Skin epidermis (tissue), 12 donors: ENCODE measurements around the gene CLCN4.

Experiments used
- H3K27ac ChIP-seq, 21 experiments: fragments of 200-600 bp; sonication (generic) in 11 of 21; one replicate each; pipeline ENCODE4 v1.5.0; 2020; ENCODE audit warnings: mild to moderate bottlenecking in 3 of 21, inconsistent platforms in 2 of 21, moderate library complexity in 2 of 21
- H3K4me3 ChIP-seq, 7 experiments: fragments of 200-600 bp; sonication (generic) in 2 of 7; one replicate each; pipeline ENCODE4 v1.5.0; 2020; ENCODE audit warnings: inconsistent platforms in 2 of 7, mild to moderate bottlenecking in 2 of 7, moderate library complexity in 1 of 7

CLCN4 gene

DNA sequence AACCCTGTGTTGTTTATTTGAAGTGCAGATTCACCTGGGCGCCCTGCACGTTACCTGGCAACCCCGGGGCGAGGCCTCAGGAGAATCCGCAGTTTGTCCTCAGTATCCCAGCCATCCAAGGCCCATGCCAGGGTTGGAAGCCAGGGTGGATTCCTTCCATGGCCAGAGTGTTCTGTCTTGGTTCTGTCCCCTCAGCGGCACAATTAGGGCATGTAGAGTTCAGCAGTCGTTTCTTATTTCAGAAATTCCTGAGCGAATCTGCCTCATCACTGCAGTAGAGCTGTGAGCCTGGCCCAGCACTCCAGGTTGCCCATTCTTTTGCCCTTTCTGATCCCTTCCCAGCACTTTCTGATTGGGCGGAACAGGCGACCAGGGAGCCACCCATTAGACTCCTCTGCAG, 29.9 kb upstream of the CLCN4 start:
- no peak overlapping the region for H3K4me3 ChIP-seq
- H3K27ac ChIP-seq, result no peak overlapping the region

DNA sequence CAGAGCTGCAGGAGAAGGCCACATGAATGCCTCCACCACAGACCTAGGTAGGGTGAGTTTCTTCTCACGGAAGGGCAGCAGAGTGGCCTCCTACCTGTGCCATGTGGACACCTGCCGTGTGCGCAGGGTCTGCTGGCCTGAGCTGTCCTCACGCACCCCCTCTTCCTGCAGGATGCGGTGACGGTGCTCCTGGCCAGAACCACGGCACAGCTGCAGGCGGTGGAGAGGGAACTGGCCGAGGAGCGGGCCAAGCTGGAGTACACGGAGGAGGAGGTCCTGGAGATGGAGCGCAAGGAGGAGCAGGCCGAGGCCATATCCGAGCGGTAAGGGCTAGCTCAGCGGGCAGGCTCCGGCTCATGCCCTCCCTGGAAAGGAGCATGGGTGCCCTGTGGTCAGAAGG, 28.4 kb upstream of the CLCN4 start:
- Histone ChIP-seq H3K4me3 (no peak overlapping the region), H3K27ac (no peak overlapping the region)

DNA sequence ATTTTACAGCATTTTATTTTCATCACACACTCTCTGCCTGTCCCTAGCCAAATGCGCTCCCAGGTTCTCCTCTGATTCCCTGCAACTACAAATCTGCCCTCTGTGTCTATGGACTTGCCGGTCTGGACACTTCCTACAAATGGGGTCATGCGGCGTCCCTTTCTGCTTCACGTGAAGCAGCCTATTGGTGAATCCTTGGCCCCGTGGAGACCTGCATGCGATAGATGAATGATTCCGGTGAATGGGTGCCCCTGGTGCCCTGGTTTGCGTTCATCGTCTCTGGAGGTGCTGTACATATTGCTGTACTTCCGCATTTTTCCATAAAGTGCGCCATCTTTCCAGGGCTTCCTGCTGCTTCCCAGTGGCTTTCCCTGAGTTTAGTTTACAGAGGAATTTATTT, 27.5 kb upstream of the CLCN4 start:
- H3K4me3 ChIP-seq, result no peak overlapping the region

GRCh38 chrX:10130354-10130753, 26.4 kb upstream of the CLCN4 start:
- Histone ChIP-seq H3K27ac (no peak overlapping the region), H3K4me3 (no peak overlapping the region)

More for the DNA sequence above, 27.5 kb upstream of the CLCN4 start:
- no peak overlapping the region for H3K27ac ChIP-seq

DNA sequence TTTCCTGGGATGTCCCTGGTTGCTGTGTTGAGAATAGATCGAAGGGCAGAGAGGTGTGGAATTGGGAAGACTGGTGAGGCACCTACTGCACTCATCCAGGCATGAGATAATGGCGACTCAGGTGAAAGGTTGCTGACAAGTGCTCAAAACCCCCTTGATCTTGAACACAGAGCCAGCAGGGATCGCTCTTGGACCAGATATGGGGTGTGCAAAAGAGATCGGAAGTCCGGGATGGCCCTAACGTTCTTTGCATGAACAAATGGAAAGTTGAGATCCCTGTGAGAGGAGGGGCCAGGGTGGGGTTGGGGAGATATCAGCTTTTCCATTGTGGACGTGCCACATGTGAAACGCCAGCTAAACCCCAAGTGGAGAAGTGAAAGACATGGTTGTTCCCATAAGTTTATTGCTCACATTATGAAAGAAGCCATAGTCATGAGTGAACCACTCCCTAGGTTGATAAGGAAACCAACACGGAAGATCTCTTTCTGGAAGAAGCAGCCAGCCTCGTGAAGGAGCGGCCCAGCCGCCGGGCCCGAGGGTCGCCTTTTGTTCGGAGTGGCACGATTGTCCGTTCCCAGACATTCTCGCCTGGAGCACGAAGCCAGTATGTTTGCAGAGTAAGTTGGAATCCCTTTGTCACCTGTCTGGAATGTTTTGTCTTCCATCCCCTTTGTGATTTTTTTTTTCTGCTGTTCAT, 22.6 kb upstream of the CLCN4 start:
- Histone ChIP-seq H3K4me3 (no peak overlapping the region), H3K27ac (no peak overlapping the region)

GRCh38 chrX:10134921-10135320, 21.9 kb upstream of the CLCN4 start:
- H3K27ac ChIP-seq, result no peak overlapping the region

GRCh38 chrX:10135561-10136399, 21.0 kb upstream of the CLCN4 start:
- Histone ChIP-seq H3K27ac (no peak overlapping the region), H3K4me3 (no peak overlapping the region)

More at GRCh38 chrX:10134921-10135320, 21.9 kb upstream of the CLCN4 start:
- H3K4me3 ChIP-seq, result no peak overlapping the region

- Histone ChIP-seq H3K27ac (no peak overlapping the region), H3K4me3 (no peak overlapping the region)
Observed at GRCh38 chrX:10138726-10139125, 18.0 kb upstream of the CLCN4 start.

DNA sequence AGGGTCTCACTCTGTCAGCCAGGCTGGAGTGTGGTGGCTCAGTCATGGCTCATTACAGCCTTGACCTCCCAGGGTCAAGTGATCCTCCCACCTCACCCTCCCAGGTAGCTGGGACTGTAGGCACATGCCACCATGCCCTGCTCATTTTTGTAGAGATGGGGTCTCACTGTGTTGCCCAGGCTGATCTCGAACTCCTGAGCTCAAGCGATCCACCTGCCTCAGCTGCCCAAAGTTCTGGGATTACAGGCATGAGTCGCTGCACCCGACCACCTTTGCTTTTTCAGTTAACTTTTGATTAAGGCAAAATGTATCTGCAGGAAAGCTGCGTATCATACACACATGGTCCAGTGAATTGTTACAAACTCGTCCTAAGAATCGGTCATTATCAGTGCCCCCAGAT, 16.5 kb upstream of the CLCN4 start:
- Histone ChIP-seq H3K27ac (no peak overlapping the region), H3K4me3 (no peak overlapping the region)

- Histone ChIP-seq H3K4me3 (no peak overlapping the region), H3K27ac (no peak overlapping the region)
Observed at GRCh38 chrX:10142041-10142599, 14.7 kb upstream of the CLCN4 start.

- Histone ChIP-seq H3K27ac (no peak overlapping the region), H3K4me3 (no peak overlapping the region)
Observed at GRCh38 chrX:10143071-10143983, 13.4 kb upstream of the CLCN4 start.

DNA sequence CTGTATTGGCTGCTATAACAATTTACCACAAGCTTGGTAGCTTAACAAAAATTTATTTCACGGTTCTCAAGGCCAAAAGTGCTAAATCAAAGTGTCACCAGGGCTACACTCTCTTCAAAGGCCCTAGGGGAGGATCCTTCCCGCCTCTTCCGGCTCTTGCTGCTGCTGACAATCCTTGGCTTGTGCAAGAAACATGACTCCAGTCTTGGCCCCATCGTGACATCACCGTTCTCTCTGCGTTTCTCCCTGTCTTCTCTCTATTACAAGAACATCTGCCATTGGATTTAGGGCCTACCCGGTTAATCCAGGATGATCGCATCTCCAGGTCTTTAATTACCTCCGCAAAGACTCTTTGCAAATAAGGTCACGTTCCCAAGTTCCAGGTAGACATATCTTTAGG, 10.4 kb upstream of the CLCN4 start:
- Histone ChIP-seq H3K4me3 (no peak overlapping the region), H3K27ac (no peak overlapping the region)

- no peak overlapping the region for H3K4me3 ChIP-seq
- no peak overlapping the region for H3K27ac ChIP-seq
Observed at GRCh38 chrX:10152086-10152485, 4.7 kb upstream of the CLCN4 start.

DNA sequence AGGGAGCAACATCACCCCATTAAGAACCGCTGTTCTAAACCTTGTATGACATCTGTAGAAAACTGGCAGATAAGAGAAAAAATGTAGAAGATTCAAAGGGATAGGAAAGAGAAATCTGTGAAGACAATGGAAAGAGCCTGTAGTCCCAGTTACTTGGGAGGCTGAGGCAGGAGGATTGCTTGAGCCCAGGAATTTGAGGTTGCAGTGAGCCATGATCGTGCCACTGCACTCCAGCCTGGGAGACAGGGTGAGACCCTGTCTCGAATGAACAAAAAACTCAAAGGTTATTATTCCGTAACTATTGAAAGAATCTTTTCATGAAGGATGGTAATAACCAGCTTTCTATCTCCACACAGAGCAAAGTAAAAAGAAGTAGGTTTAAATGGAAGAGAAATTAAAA, 1.6 kb upstream of the CLCN4 start:
- no peak overlapping the region for H3K4me3 ChIP-seq
- H3K27ac ChIP-seq, result no peak overlapping the region

- H3K27ac ChIP-seq, result peak overlapping the region in 11 of 21 experiments; percentile 5 to 75 (median 41)
- peak overlapping the region in 4 of 7 experiments; percentile 9 to 21 (median 14) for H3K4me3 ChIP-seq
Observed at GRCh38 chrX:10157032-10157341, 212 bp downstream of the CLCN4 start.

DNA sequence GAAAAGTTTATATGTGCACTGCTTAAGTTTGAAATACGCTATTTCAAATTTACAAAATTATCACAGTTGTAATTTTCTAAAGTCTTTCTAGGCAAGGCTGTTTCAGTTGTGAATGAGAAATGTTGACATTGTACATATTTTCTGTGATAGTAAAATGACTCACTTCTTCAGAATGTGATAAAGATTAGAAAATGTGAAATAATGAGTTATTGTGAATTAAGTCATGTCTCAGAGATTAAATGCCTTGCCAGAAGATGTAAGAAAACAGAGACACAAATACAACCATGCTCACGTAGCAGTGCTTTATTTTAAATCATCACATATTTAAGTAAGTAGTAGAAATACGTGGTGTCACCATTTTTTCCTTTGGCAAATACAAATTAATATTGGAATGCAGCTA, 768 bp downstream of the CLCN4 start:
- Histone ChIP-seq H3K4me3 (no peak overlapping the region), H3K27ac (no peak overlapping the region)

DNA sequence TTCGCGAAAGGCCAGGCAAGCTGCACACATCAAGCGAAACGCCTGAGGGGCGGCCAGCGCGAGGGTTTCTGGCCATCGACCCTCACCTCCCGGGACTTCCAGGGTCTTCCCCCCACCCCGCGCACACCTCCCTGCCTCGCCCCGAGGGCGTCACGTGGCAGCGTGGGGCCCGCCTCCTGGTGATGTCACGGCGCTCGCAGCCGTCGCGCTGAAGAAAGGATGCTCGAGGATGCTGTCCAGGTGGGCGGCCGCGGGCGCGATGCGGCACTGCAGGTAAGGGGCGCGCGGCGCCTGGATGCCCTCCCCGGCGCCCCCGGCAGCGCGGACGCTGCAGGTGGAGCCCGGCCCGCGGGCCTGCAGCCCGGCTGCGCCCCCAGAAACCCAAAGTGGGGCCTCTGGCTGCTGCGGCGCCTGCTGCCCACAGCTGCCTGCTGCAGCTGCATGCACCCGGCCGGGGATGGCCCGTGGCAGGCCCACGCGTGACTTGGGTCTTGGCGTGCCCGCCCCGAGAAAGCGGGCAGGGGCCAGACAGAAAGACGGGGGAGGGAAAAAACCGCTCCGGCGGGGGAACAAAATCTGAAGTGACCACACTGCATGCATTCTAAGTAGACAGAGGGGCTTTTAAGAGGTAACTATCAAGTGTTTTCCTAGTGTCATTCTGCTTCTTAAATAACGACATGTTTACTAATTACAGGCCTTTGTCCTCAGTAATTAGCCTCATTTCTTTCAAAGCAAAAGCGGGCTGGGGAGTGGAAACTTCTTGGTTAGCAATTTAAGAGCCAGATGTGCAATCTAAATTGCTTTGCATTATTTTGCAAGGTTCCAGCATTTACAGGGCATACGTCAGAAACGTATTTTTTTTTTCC, 1.7 kb downstream of the CLCN4 start:
- Histone ChIP-seq H3K27ac (no peak overlapping the region), H3K4me3 (peak overlapping the region in 4 of 7 experiments; percentile 1 to 29 (median 14))

DNA sequence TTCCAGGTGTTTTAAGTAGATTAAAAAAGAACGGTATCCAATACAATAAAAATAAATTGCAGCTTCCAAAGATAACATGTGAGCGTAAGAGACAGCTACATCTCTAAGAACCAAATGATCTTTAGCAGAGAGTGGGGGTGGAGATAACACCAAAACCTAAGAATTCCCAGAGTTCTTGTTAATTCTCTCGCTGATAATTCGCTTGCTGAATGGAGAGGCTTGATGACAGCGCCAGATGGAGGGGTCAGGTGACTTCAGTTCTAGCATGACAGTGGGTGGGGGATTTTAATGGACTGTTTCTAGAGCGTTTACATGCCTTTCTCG, 2.3 kb downstream of the CLCN4 start:
- Histone ChIP-seq H3K27ac (no peak overlapping the region), H3K4me3 (no peak overlapping the region)

- H3K4me3 ChIP-seq, result no peak overlapping the region
- H3K27ac ChIP-seq, result no peak overlapping the region
Observed at GRCh38 chrX:10160211-10160610, 3.4 kb downstream of the CLCN4 start.
